H1 (cell line): ENCODE data around the gene PTX3. TPM values are rescaled to one million over a fixed set of nuclear protein-coding genes. Genes with fewer than 3 reads are reported as not detected.

ENCODE experiments used
- CTCF ChIA-PET: fragments of 300-600 bp; sonication (Branson Sonifier 250); formaldehyde crosslinking; loops from one replicate; lab custom pipeline; 2021; ENCODE audit not compliant: partially characterized antibody; lab: Charles Lee
- POLR2A ChIA-PET: fragments of 300-600 bp; sonication (Branson Sonifier 250); formaldehyde crosslinking; loops from one replicate; lab custom pipeline; 2021; ENCODE audit warnings: inconsistent platforms; ENCODE audit not compliant: partially characterized antibody; lab: Charles Lee
- DNase-seq, 2 experiments: peaks; one replicate each; pipeline versions ENCODE4 v3.0.0 to v3.0.0-alpha.2; 2010 to 2022; ENCODE audit warnings: low spot score in 2 of 2, low read depth in 1 of 2, mixed read lengths in 1 of 2
- FAIRE-seq: peaks from 2 replicates; lab custom pipeline; 2011; peaks lifted over from hg19 to GRCh38; lab: Jason Lieb, UNC
- H2AFZ ChIP-seq: 2 replicates; pipeline ENCODE4 v1.8.1; 2012; ENCODE audit warnings: low read length, inconsistent platforms
- H2AK5ac ChIP-seq: 2 replicates; pipeline ENCODE4 v1.6.1; 2013; ENCODE audit warnings: low read depth, low read length
- H2BK120ac ChIP-seq: replicated peaks from 2 replicates; pipeline ENCODE3; 2013; ENCODE audit warnings: low read depth, low read length, inconsistent platforms
- H2BK12ac ChIP-seq: 2 replicates; pipeline ENCODE4 v1.6.1; 2013; ENCODE audit warnings: low read depth, low read length
- H2BK15ac ChIP-seq: 2 replicates; pipeline ENCODE4 v1.6.1; 2013; ENCODE audit warnings: low read length
- H2BK20ac ChIP-seq: 2 replicates; pipeline ENCODE4 v1.6.1; 2013; ENCODE audit warnings: low read length
- H2BK5ac ChIP-seq: 2 replicates; pipeline ENCODE4 v1.6.1; 2013; ENCODE audit warnings: low read depth, low read length
- H3K14ac ChIP-seq: 2 replicates; pipeline ENCODE4 v1.6.1; 2013; ENCODE audit warnings: inconsistent platforms; ENCODE audit not compliant: insufficient read length
- H3K18ac ChIP-seq: 2 replicates; pipeline ENCODE4 v1.6.1; 2013; ENCODE audit warnings: low read length; ENCODE audit errors: extremely low read depth
- H3K23ac ChIP-seq: 2 replicates; pipeline ENCODE4 v1.6.1; 2013; ENCODE audit warnings: inconsistent platforms; ENCODE audit not compliant: insufficient read length
- H3K23me2 ChIP-seq: 2 replicates; pipeline ENCODE4 v1.6.1; 2013; ENCODE audit warnings: low read depth, low read length
- H3K27ac ChIP-seq: 2 replicates; pipeline ENCODE4 v1.6.1; 2011; ENCODE audit warnings: low read depth, low read length, inconsistent platforms
- H3K27me3 ChIP-seq, 4 experiments: replicated peaks in 1 of 4; 1 replicate in 1 of 4; 2 replicates in 3 of 4; pipeline versions ENCODE4 v1.6.1 to v1.8.1; 2011 to 2013; ENCODE audit warnings: low read length in 3 of 4, mild to moderate bottlenecking in 3 of 4, inconsistent platforms in 2 of 4, mixed read lengths in 2 of 4, moderate library complexity in 1 of 4; ENCODE audit not compliant: control insufficient read depth in 3 of 4, insufficient read depth in 3 of 4; ENCODE audit errors: extremely low read depth in 1 of 4
- H3K36me3 ChIP-seq, 4 experiments: 2 replicates each; pipeline versions ENCODE4 v1.6.1 to v1.8.1; 2011 to 2013; ENCODE audit warnings: mild to moderate bottlenecking in 4 of 4, low read length in 3 of 4, moderate library complexity in 2 of 4, control low read depth in 1 of 4, inconsistent platforms in 1 of 4; ENCODE audit not compliant: insufficient read depth in 4 of 4, control insufficient read depth in 2 of 4
- H3K4ac ChIP-seq: replicated peaks from 2 replicates; pipeline ENCODE3; 2013; ENCODE audit warnings: low read length, low read depth, mixed read lengths, inconsistent platforms; ENCODE audit not compliant: insufficient read length
- H3K4me1 ChIP-seq, 4 experiments: replicated peaks in 1 of 4; 1 replicate in 1 of 4; 2 replicates in 3 of 4; pipeline versions ENCODE4 v1.6.1 to v1.8.1; 2011 to 2013; ENCODE audit warnings: low read length in 3 of 4, inconsistent platforms in 2 of 4, mixed read lengths in 1 of 4; ENCODE audit not compliant: insufficient read depth in 4 of 4, control insufficient read depth in 3 of 4
- H3K4me2 ChIP-seq, 2 experiments: 2 replicates each; pipeline versions ENCODE4 v1.6.1 to v1.8.1; 2011 to 2013; ENCODE audit warnings: low read depth in 2 of 2, low read length in 2 of 2, control low read depth in 1 of 2, inconsistent platforms in 1 of 2, mild to moderate bottlenecking in 1 of 2; ENCODE audit not compliant: insufficient read depth in 1 of 2
- H3K4me3 ChIP-seq, 4 experiments: fragments of 200-600, 300-600 bp in 1 of 4; sonication (generic), shearing (Covaris generic), sonication (Bioruptor Twin) in 1 of 4; 2 replicates each; pipeline versions ENCODE4 v1.5.1 to v1.8.1; 2011 to 2016; ENCODE audit warnings: low read length in 4 of 4, low read depth in 3 of 4, control low read depth in 2 of 4, inconsistent platforms in 2 of 4, mild to moderate bottlenecking in 2 of 4, mixed read lengths in 1 of 4, moderate library complexity in 1 of 4; ENCODE audit not compliant: insufficient read depth in 2 of 4; ENCODE audit errors: extremely low read depth in 1 of 4
- H3K56ac ChIP-seq: replicated peaks from 2 replicates; pipeline ENCODE3; 2013; ENCODE audit warnings: low read depth, mild to moderate bottlenecking, mixed read lengths, low read length, inconsistent platforms; ENCODE audit not compliant: insufficient read length
- H3K79me1 ChIP-seq: 2 replicates; pipeline ENCODE4 v1.6.1; 2013; ENCODE audit warnings: low read depth, low read length, control low read depth
- H3K79me2 ChIP-seq, 2 experiments: 2 replicates each; pipeline versions ENCODE4 v1.6.1 to v1.8.1; 2012 to 2013; ENCODE audit warnings: low read length in 2 of 2, mild to moderate bottlenecking in 2 of 2, inconsistent platforms in 1 of 2; ENCODE audit not compliant: insufficient read depth in 2 of 2, control insufficient read depth in 1 of 2
- H3K9ac ChIP-seq, 4 experiments: replicated peaks in 1 of 4; 1 replicate in 1 of 4; 2 replicates in 3 of 4; pipeline versions ENCODE4 v1.6.1 to v1.8.1; 2011 to 2013; ENCODE audit warnings: low read depth in 3 of 4, low read length in 3 of 4, control low read depth in 2 of 4, mild to moderate bottlenecking in 2 of 4, moderate library complexity in 2 of 4, inconsistent platforms in 1 of 4; ENCODE audit errors: extremely low read depth in 1 of 4
- H3K9me3 ChIP-seq, 2 experiments: 2 replicates each; pipeline versions ENCODE4 v1.6.1 to v1.8.1; 2012 to 2013; ENCODE audit warnings: mild to moderate bottlenecking in 2 of 2, moderate library complexity in 2 of 2, control low read depth in 1 of 2, inconsistent platforms in 1 of 2, low read depth in 1 of 2, low read length in 1 of 2, mixed read lengths in 1 of 2; ENCODE audit not compliant: insufficient read depth in 2 of 2
- H4K20me1 ChIP-seq, 2 experiments: replicated peaks in 1 of 2; 2 replicates each; pipeline versions ENCODE3 to v1.8.1; 2011 to 2013; ENCODE audit warnings: inconsistent platforms in 2 of 2, low read length in 2 of 2, mild to moderate bottlenecking in 1 of 2; ENCODE audit not compliant: insufficient read depth in 2 of 2, control insufficient read depth in 1 of 2
- H4K5ac ChIP-seq: 2 replicates; pipeline ENCODE4 v1.6.1; 2013; ENCODE audit warnings: low read length, low read depth, mixed read lengths, inconsistent platforms; ENCODE audit not compliant: insufficient read length
- H4K8ac ChIP-seq: 2 replicates; pipeline ENCODE4 v1.8.0; 2013; ENCODE audit warnings: mild to moderate bottlenecking, moderate library complexity, low read length, inconsistent platforms; ENCODE audit not compliant: insufficient read depth; ENCODE audit errors: extremely low read depth
- H4K91ac ChIP-seq: replicated peaks from 2 replicates; pipeline ENCODE3; 2013; ENCODE audit warnings: low read length, mixed read lengths, inconsistent platforms; ENCODE audit not compliant: insufficient read length
- BCL11A ChIP-seq, 2 experiments: IDR thresholded peaks; one replicate each; pipeline ENCODE4 v1.6.1; 2011; ENCODE audit warnings: low read depth in 2 of 2, low read length in 2 of 2, mild to moderate bottlenecking in 2 of 2
- EGR1 ChIP-seq: IDR thresholded peaks from 2 replicates; pipeline ENCODE4 v1.6.1; 2011; ENCODE audit warnings: low read depth, low read length, borderline replicate concordance
- WGBS, 2 experiments: shearing (Covaris generic) in 1 of 2; methylation state at CpG; one replicate each; pipeline versions ENCODE4 v1.1.6 to v1.1.7; 2013 to 2015; ENCODE audit warnings: low lambda C conversion rate in 2 of 2, mixed read lengths in 2 of 2, inconsistent platforms in 1 of 2, low coverage in 1 of 2, missing lambda C conversion rate in 1 of 2; ENCODE audit not compliant: insufficient replicate concordance in 2 of 2, insufficient coverage in 1 of 2, insufficient read length in 1 of 2; ENCODE audit errors: extremely low coverage in 1 of 2, missing lambda C conversion rate in 1 of 2; 5-methylcytosine and 5-hydroxymethylcytosine counted together
- polyA plus RNA-seq, 7 experiments: library from polyadenylated mRNA; depleted of rRNA in 3 of 7; stranded (reverse) in 5 of 7; unstranded in 2 of 7; fragments of >200 nt in 5 of 7; fragments of 200-250 nt in 2 of 7; gene quantifications; 1 replicate in 5 of 7; 2 replicates in 1 of 7; 4 replicates in 1 of 7; pipeline versions ENCODE4 v1.2.1 to v1.2.3, GENCODE V29; 2011 to 2013; ENCODE audit warnings: missing spikeins in 2 of 7, mixed read lengths in 2 of 7
- total RNA-seq: library from RNA; stranded (reverse); fragmentation: NEBNext Ultra II Directional; extraction: Animal tissue kit (Norgen Biotek cat#: 25700); gene quantifications from 2 replicates; pipeline ENCODE4 v1.2.1, GENCODE V29; 2021
- TF ChIP-seq, protein P1 (sequence below): IDR thresholded peaks from 2 replicates; pipeline ENCODE4 v1.6.1; 2012; ENCODE audit warnings: inconsistent platforms
- TF ChIP-seq, protein P2 (sequence below): IDR thresholded peaks from 2 replicates; pipeline ENCODE4 v1.6.1; 2012; ENCODE audit warnings: inconsistent platforms

PTX3 gene
- total and polyA plus RNA-seq, 2 of the 8 experiments (the other 6 are each of a cell fraction or from before 2014, with no cell fraction given) = 1.2 to 1.7 TPM

DNA sequence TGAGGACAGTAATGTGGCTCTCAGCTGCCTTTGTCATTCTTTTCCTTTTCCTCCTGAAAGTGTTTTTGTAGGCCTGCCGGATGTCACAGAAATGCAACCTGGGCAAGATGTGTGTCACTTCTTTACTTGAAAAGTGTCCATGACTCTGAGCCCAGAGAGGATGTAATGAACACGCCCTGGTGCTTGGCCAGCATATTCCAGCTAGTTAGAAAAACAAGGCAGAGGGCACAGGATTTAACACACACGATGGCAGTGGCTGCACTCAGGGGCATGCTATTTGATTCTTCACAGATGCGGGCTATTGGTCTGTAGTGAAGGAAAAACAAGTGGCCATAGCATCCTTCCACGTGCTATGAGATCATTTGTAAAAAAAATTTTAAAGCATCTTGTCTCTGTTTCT, 30.3 kb upstream of the PTX3 start:
- no peaks in the 10 kb centered on the region for H4K20me1 ChIP-seq

More for the DNA sequence above, 30.3 kb upstream of the PTX3 start:
- Histone ChIP-seq H3K79me2 (no peaks in the 10 kb centered on the region), H2BK15ac (no peak overlapping the region), H2BK120ac (no peak overlapping the region), H3K79me1 (no peaks in the 10 kb centered on the region), H3K27ac (no peak overlapping the region), H2BK12ac (no peak overlapping the region), H3K4me2 (no peak overlapping the region), H4K91ac (no peak overlapping the region), H4K5ac (no peak overlapping the region), H2BK5ac (no peak overlapping the region), H3K23me2 (no peaks in the 10 kb centered on the region), H3K18ac (no peak overlapping the region), H3K23ac (no peak overlapping the region), H4K8ac (no peak overlapping the region), H3K9ac (0 out of 7 replicates have a peak overlapping the region, but pooled peaks of 1 of the 4 experiments have one; percentile 21), H3K56ac (no peak overlapping the region), H2BK20ac (no peak overlapping the region), H3K14ac (no peak overlapping the region), H3K27me3 (no peaks in the 10 kb centered on the region), H3K4me3 (no peak overlapping the region), H3K4me1 (peaks cover 0 to 10% (median 0%) of the 10 kb centered on the region in 4 experiments; a peak in 2 of 7 replicates), H3K9me3 (no peaks in the 10 kb centered on the region), H2AFZ (no peak overlapping the region), H2AK5ac (no peak overlapping the region), H3K36me3 (no peaks in the 10 kb centered on the region), H3K4ac (no peak overlapping the region)
- ChIA-PET POLR2A (no interaction called here), CTCF (interaction anchor here (0.9 to 1.1 kb wide), 2 partner anchors 86 to 204 kb away, joined by 3 read pairs; no protein-coding TSS in a partner anchor)
- no peak for DNase-seq
- TF ChIP-seq, protein P1, sequence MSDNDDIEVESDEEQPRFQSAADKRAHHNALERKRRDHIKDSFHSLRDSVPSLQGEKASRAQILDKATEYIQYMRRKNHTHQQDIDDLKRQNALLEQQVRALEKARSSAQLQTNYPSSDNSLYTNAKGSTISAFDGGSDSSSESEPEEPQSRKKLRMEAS = no peak
- TF ChIP-seq BCL11A (IDR thresholded peaks at IDR 0.05; ENCODE audit: low read depth in 2 of 2, low read length in 2 of 2) = no peak
- TF ChIP-seq EGR1 = no peak
- TF ChIP-seq, protein P2, sequence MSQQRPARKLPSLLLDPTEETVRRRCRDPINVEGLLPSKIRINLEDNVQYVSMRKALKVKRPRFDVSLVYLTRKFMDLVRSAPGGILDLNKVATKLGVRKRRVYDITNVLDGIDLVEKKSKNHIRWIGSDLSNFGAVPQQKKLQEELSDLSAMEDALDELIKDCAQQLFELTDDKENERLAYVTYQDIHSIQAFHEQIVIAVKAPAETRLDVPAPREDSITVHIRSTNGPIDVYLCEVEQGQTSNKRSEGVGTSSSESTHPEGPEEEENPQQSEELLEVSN = no peak
- WGBS, 2 experiments = 74% methylated on average over 5 of the region's 5 CpGs; no CpG with 5 or more reads in 1 of the 2 experiments
- FAIRE-seq = no peak
